GM19193 (cell line): Measurements from ENCODE around the gene SOAT1.

Experiments used
- POLR2A ChIP-seq: IDR thresholded peaks from 4 replicates; pipeline ENCODE4 v1.6.1; 2011; ENCODE audit not compliant: insufficient read depth, insufficient read length; ENCODE audit errors: extremely low read depth

The SOAT1 gene

DNA sequence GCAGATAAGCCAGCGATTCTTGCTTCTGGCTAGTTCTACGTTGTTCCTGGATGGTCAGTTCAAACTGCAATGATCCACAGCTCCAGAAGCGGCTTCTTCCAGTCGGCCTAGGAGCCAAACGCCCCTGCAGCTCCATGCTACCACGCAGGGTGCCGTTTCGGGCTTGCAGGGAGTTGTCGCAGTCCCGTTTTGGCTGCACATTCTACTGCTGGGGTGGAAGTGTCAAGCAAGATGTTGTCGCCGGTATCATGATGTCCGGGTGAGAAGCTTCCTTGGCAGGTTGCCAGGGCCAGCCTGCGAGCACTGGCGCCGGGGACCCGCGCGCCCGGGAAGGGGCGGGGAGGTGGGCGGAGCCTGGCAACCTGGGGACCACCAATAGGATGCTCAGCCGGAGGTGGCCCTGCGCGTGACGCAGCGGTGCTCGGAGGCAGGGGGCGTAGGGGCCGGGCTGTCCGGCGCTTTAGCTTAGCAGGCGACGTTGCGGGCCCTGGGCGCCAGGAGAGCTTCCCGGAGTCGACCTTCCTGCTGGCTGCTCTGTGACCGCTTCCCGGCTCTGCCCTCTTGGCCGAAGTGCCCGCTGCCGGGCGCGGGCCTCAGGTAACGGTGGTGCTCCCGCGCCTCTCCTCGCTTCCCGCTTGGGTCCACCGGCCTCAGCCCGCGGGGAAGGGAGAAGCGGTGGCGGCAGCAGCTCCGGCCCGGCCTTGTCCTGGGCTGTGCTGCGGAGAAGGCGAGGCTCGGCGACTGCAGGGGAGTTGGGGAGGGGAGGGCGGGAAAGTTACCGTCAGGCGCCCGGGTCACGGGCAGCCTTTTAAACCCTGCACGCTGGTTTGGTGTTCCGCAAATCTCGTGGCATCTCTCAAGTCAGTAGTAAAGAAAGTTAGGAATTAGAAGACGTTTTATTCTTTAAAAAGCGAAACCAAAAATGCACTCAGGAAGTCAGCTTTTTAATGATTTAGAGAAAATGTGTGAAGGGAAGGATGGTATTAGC lies at the start of gene SOAT1:
Gene SOAT1, plus strand, starts transcription at position 458 of the 988 bp plus-strand sequence. CDS start 8,888 bp downstream, outside the sequence.
- TF ChIP-seq POLR2A = peak; percentile 83

DNA sequence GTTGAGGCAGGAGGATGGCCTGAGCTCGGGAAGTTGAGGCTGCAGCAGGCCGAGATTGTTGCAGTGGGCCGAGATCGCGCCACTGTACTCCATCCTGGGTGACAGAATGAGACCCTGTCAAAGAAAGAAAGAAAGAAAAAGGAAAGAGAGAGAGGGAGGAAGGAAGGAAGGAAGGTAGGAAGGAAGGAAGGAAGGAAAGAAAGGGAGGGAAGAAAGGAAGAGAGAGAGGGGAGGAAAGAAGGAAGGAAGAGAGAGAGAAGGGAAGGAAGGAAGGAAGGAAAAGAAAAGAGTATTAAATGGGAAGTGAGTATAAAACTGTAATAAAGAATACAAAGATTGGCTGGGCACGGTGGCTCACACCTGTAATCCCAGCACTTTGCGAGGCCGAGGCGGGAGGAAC lies 45.7 kb upstream of the SOAT1 start:
- no peak for TF ChIP-seq POLR2A

DNA sequence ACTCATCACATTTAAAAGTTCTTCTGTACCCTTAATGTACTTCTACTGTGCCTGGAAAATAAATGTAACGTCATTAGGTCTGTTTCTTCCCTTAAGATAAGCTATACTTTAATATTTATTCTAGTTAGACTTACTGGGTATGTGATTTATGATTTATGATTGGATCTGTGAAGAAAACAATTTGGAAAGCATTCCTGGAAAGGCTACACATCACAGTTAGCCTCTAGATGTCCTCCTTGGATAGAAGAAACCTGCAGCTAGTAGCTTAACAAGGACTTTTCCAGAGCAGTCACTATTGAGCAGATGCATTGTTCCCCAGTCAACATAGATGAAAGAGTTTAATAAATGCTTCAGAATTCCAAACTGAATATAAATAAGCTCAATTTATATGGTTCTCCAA lies 41.9 kb upstream of the SOAT1 start:
- no peak for TF ChIP-seq POLR2A

DNA sequence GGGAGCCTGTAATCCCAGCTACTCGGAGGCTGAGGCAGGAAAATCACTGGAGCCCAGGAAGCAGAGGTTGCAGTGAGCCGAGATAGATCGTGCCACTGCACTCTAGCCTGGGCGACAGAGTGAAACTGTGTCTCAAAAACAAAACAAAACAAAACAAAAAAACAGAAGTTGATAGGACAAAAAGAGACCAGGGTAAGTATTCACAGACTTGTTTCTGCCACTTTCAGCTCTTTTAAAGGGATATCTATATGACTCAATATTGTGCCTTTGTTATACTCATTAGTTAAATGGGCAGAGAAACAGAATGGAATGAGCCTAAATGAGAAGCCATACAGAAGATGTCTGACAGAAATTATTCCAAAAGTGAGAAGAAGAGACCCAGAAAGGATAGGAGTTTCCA lies 41.0 kb upstream of the SOAT1 start:
- TF ChIP-seq POLR2A = no peak

DNA sequence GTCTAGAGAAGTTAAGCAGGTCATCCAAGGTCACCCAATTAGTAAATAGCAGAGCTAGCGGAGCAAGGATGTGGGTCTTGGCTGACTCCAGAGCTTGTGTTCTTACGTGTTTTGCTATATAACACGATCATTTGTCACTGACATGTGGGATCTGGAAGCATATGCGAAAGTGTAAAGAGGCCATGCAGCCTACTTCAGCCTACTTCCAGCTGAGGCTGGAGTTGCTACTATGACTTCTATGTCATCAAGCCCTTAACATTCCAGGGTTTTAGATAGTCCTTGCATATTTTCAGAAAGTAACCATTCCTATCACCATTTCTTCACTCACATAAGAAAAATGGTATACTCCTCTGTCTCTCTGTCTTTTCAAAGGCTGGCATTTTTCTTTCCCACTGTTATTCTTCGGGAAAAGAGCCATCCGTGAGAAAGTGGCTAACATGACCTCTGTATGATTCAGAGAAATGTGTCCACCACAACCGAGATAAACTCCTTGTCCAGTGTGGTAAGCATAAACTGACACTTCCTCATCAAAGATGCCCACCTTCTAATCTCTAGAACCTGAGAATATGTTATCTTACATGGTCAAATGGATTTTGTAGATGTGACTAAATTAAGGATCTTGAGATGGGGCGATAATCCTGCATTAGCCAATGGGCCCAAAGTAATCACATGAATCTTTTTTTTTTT lies 40.2 kb upstream of the SOAT1 start:
- TF ChIP-seq POLR2A = no peak

DNA sequence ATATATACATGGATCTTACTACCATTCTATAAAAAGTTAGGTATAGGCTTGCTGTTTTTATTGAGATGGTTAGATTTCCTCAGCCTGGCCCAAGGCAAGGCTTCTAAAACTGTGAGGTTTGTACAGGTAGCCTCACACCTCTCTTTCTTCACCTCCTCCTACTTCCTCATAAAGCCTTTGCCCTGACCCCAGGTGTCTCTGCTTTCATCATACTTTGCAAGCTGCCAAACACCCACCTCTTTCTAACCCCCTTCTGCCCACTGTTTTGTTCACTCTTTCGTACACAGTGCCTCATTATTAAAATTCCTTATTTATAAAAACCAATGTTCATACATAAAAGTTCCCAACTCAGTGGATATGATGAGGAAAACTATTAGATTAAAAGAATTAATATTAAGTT lies 31.4 kb upstream of the SOAT1 start:
- no peak for TF ChIP-seq POLR2A

DNA sequence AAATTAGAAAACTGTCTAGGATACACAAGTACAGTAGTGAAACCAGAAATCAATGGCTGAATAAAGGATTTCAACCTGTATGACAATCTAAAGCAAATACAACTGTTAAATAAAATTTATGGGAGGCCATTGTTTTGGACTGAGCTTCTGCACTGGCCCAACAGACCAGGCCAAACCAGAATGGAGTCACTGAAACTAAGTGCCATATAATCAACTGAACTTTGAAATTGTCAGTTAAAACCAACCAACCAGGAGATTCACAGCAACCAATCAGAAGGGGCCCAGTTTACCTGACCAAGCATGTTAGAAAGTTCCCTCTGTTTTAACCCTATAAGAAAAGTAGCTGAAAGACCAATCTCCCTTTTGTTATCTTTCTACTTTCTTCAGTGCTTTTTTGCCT lies 30.5 kb upstream of the SOAT1 start:
- no peak for TF ChIP-seq POLR2A

DNA sequence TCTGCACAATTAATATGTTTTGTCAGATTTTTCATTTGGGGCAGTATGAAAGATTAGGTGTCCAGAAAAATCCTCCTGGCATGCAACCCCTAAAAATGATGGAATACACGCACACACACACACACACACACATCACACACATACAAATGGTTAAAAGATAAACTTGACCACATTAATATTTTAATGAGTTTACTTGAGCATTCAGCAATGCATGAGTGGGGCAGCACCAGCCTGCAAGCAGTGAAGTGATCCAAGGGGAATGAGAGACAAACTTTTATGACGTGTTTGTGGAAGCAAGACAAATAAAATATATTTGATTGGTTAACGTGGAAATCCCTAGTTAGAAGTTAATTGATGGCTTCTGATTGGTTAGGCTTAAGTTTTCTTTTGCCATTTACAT lies 29.1 kb upstream of the SOAT1 start:
- TF ChIP-seq POLR2A = no peak

DNA sequence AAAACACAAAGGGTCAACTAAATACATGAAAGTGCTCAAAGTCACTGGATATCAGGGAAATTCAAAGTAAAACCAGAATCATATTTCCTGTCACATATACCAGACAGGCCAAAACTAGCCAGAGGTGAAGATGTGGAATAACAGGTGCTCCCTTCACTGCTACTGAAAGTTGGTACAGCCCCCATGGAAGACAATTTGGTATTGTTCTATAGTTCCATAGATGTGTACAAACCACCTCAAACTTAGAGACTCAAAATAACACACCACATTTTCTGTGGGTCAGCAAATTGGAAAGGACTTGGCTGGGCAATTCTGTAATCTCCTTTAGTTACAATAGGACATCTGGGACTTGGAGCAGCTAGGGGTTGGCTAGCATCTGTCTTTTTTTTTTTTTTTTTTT lies 24.5 kb upstream of the SOAT1 start:
- no peak for TF ChIP-seq POLR2A

DNA sequence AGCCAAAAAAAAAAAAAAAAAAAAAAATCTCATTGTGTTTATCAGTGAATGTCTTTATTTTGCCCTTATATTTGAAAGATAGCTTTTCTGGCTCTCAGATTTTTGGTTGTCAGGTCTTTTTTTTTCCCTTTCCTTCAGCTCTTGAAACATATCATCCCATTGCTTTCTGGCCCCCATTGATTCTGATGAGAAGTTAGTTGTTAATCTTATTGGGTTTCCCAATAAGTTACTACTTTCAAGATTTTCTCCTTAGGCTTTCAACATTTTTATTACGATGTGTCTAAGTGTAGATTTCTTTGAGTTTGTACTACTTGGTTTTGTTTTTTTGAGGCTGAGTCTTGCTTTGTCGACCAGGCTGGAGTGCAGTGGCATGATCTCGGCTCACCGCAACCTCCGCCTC lies 14.7 kb upstream of the SOAT1 start:
- TF ChIP-seq POLR2A = no peak

DNA sequence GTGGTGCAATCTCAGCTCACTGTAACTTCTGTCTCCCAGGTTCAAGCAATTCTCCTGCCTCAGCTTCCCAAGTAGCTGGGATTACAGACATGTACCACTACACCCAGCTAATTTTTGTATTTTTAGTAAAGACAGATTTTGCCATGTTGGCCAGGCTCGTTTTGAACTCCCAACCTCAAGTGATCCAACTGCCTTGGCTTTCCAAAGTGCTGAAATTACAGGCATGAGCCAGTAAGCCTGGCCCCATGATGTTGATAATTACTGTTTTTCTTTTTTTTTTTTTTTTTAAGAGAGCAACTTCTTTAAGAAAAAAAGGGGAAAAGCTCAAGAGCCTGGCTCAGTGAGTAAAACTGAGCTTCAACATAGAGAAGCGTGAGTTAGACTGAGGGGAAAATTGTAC lies 9.6 kb upstream of the SOAT1 start:
- TF ChIP-seq POLR2A = no peak

DNA sequence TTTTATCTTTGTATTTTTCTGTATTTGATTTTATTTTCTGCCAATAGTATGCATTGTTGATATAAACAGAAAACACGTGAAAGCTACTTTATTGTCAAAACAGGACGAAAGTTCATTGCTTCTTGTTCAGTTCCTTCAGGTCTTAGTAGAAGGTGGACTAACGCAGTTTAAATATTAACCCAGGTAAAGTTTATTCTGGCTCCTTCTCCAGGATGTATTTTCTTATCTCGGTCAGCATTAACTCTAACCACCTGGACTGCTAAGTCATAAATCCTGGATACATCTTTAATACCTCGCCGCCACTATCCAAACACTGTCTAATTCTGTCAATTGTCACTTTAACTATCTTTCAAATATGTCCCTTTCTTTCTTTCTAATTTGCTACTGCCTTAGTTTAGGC lies 5.7 kb upstream of the SOAT1 start:
- no peak for TF ChIP-seq POLR2A

DNA sequence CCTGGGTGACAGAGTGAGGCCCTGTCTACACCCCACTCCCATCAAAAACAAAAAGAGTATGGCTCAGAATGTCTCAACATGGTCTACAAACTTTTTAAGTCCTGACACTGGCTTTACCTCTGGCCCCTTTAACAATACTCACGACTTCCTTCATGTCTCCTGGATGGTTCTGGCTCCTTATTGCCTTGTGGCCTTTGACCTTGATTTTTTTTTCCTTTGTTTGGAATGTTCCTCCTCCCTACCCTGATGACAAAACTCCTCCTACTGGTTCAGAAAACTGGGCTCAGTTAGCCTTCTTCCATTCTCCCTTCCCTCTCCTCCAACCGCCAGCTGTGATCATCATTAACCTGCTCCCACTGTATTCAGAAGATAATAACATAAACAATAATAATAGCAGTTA lies 4.6 kb upstream of the SOAT1 start:
- TF ChIP-seq POLR2A = no peak

DNA sequence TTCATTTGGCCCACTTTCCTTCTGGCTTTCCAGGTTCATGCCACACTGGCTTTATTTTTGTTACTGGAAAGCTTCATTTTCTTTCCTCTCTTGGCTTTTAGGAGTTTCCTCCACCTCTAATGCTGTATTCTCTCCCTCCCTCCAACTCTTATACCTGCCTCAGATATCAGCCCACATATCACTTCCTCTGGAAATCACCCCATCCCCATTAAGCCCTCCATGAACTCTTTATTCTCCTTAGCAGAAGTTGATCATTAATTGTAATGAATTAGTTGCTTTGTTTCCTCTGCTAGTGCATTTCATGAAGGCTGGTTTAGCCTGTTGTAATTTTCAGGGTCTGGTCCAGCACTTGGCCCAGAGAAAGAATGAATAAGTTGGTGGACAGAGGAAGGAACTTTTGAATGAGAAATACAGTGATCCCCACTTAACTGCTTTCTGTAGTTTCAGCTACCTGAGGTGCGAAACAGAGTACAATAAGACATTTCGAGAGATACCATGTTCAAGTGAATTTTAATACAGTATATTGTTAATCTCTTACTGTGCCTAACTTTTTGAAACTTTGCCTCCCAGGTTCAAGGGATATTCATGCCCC lies 1.7 kb downstream of the SOAT1 start:
- no peak for TF ChIP-seq POLR2A

DNA sequence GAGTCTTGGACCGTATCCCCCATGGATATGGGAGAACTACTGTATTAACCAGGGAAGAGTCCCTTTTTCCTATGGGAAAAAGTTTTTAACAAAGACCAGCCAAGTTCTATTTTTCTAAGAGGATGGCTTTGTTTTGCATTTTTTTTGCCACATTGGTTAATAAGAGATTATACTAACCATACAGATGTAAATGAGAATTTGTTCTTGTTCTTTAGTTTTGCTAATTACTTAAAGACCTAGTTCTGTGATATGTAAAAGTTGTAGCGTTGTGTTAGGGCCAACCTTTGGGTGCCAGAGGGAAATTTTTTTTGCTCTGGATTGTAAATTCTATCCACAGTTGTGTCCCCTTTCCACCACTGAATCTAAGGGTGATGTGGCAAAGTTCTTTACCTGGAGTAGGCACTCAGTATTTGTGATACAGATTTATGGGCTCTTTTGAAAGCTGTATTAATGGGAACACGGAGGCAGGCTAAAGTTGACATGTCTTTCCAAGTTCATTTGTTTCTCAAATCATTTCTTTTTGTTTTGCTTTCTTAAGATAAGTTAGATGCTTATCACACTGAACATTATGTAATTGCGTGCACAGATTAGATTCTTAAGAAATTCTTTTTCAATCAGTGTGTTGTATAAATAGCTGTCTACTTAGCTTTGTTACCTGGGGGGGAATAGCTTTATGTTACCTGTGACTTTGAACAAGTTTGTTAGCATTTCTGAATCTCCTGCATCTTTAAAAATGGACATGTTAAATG lies 2.9 kb downstream of the SOAT1 start:
- no peak for TF ChIP-seq POLR2A
